ENCODE measurements around the gene DSN1.

DSN1 gene

GRCh38 chr20:36793294-36794115 lies 19.9 kb upstream of the DSN1 start:
- H3K4me1 ChIP-seq (ENCODE audit: insufficient read depth, low read length) = no peaks in the 10 kb centered on the region
- no peak overlapping the region for H3K27ac ChIP-seq (ENCODE audit: low read length)
- no peak overlapping the region for H3K4me3 ChIP-seq (ENCODE audit: low read length)
- H3K36me3 ChIP-seq (ENCODE audit: insufficient read depth, low read depth, low read length) = peaks cover 67% of the 10 kb centered on the region
- H3K27me3 ChIP-seq (ENCODE audit: insufficient read depth, low read length) = no peaks in the 10 kb centered on the region
- no peak overlapping the region for H3K9ac ChIP-seq (ENCODE audit: low read depth, low read length)
- H3K9me3 ChIP-seq (ENCODE audit: insufficient read depth, low read depth, low read length) = no peaks in the 10 kb centered on the region

GRCh38 chr20:36792422-36792821 lies 18.9 kb upstream of the DSN1 start:
- Histone ChIP-seq H3K4me1 (ENCODE audit: insufficient read depth, low read length) (no peaks in the 10 kb centered on the region), H3K27me3 (ENCODE audit: insufficient read depth, low read length) (no peaks in the 10 kb centered on the region), H3K4me3 (ENCODE audit: low read length) (no peak overlapping the region), H3K9me3 (ENCODE audit: insufficient read depth, low read depth, low read length) (no peaks in the 10 kb centered on the region), H3K27ac (ENCODE audit: low read length) (no peak overlapping the region), H3K36me3 (ENCODE audit: insufficient read depth, low read depth, low read length) (peaks cover 56% of the 10 kb centered on the region), H3K9ac (ENCODE audit: low read depth, low read length) (no peak overlapping the region)

GRCh38 chr20:36791862-36792261 lies 18.3 kb upstream of the DSN1 start:
- H3K27me3 ChIP-seq (ENCODE audit: insufficient read depth, low read length) = no peaks in the 10 kb centered on the region
- no peak overlapping the region for H3K27ac ChIP-seq (ENCODE audit: low read length)
- no peaks in the 10 kb centered on the region for H3K4me1 ChIP-seq (ENCODE audit: insufficient read depth, low read length)
- no peak overlapping the region for H3K9ac ChIP-seq (ENCODE audit: low read depth, low read length)
- H3K4me3 ChIP-seq (ENCODE audit: low read length) = no peak overlapping the region
- H3K36me3 ChIP-seq (ENCODE audit: insufficient read depth, low read depth, low read length) = peaks cover 53% of the 10 kb centered on the region
- no peaks in the 10 kb centered on the region for H3K9me3 ChIP-seq (ENCODE audit: insufficient read depth, low read depth, low read length)

- H3K36me3 ChIP-seq (ENCODE audit: insufficient read depth, low read depth, low read length) = peaks cover 48% of the 10 kb centered on the region
- no peaks in the 10 kb centered on the region for H3K4me1 ChIP-seq (ENCODE audit: insufficient read depth, low read length)
Measured at GRCh38 chr20:36786663-36787062, 13.1 kb upstream of the DSN1 start.

GRCh38 chr20:36786246-36786645 lies 12.7 kb upstream of the DSN1 start:
- Histone ChIP-seq H3K36me3 (ENCODE audit: insufficient read depth, low read depth, low read length) (peaks cover 44% of the 10 kb centered on the region), H3K9ac (ENCODE audit: low read depth, low read length) (no peak overlapping the region), H3K27ac (ENCODE audit: low read length) (no peak overlapping the region), H3K9me3 (ENCODE audit: insufficient read depth, low read depth, low read length) (no peaks in the 10 kb centered on the region), H3K27me3 (ENCODE audit: insufficient read depth, low read length) (no peaks in the 10 kb centered on the region), H3K4me1 (ENCODE audit: insufficient read depth, low read length) (no peaks in the 10 kb centered on the region), H3K4me3 (ENCODE audit: low read length) (no peak overlapping the region)

More at GRCh38 chr20:36786663-36787062, 13.1 kb upstream of the DSN1 start:
- no peak overlapping the region for H3K27ac ChIP-seq (ENCODE audit: low read length)
- H3K9me3 ChIP-seq (ENCODE audit: insufficient read depth, low read depth, low read length) = no peaks in the 10 kb centered on the region
- no peak overlapping the region for H3K9ac ChIP-seq (ENCODE audit: low read depth, low read length)
- H3K4me3 ChIP-seq (ENCODE audit: low read length) = no peak overlapping the region
- no peaks in the 10 kb centered on the region for H3K27me3 ChIP-seq (ENCODE audit: insufficient read depth, low read length)

- Histone ChIP-seq H3K4me1 (ENCODE audit: insufficient read depth, low read length) (no peaks in the 10 kb centered on the region), H3K9me3 (ENCODE audit: insufficient read depth, low read depth, low read length) (no peaks in the 10 kb centered on the region), H3K27ac (ENCODE audit: low read length) (no peak overlapping the region), H3K9ac (ENCODE audit: low read depth, low read length) (no peak overlapping the region), H3K27me3 (ENCODE audit: insufficient read depth, low read length) (no peaks in the 10 kb centered on the region), H3K36me3 (ENCODE audit: insufficient read depth, low read depth, low read length) (peaks cover 44% of the 10 kb centered on the region), H3K4me3 (ENCODE audit: low read length) (no peak overlapping the region)
Measured at GRCh38 chr20:36785308-36785707, 11.7 kb upstream of the DSN1 start.

- Histone ChIP-seq H3K27ac (ENCODE audit: low read length) (no peak overlapping the region), H3K27me3 (ENCODE audit: insufficient read depth, low read length) (no peaks in the 10 kb centered on the region), H3K4me1 (ENCODE audit: insufficient read depth, low read length) (no peaks in the 10 kb centered on the region), H3K9me3 (ENCODE audit: insufficient read depth, low read depth, low read length) (no peaks in the 10 kb centered on the region), H3K36me3 (ENCODE audit: insufficient read depth, low read depth, low read length) (peaks cover 44% of the 10 kb centered on the region), H3K4me3 (ENCODE audit: low read length) (no peak overlapping the region), H3K9ac (ENCODE audit: low read depth, low read length) (no peak overlapping the region)
Measured at GRCh38 chr20:36784900-36785299, 11.3 kb upstream of the DSN1 start.

GRCh38 chr20:36784116-36784515 lies 10.6 kb upstream of the DSN1 start:
- Histone ChIP-seq H3K9me3 (ENCODE audit: insufficient read depth, low read depth, low read length) (no peaks in the 10 kb centered on the region), H3K4me1 (ENCODE audit: insufficient read depth, low read length) (no peaks in the 10 kb centered on the region), H3K4me3 (ENCODE audit: low read length) (no peak overlapping the region), H3K36me3 (ENCODE audit: insufficient read depth, low read depth, low read length) (peaks cover 42% of the 10 kb centered on the region), H3K27ac (ENCODE audit: low read length) (no peak overlapping the region), H3K27me3 (ENCODE audit: insufficient read depth, low read length) (no peaks in the 10 kb centered on the region), H3K9ac (ENCODE audit: low read depth, low read length) (no peak overlapping the region)

- peaks cover 3% of the 10 kb centered on the region; the same call in 1 of the 2 replicates for H3K4me1 ChIP-seq (ENCODE audit: insufficient read depth, low read length)
- H3K27ac ChIP-seq (ENCODE audit: low read length) = no peak overlapping the region
- H3K36me3 ChIP-seq (ENCODE audit: insufficient read depth, low read depth, low read length) = peaks cover 15% of the 10 kb centered on the region
- no peak overlapping the region for H3K4me3 ChIP-seq (ENCODE audit: low read length)
- no peaks in the 10 kb centered on the region for H3K27me3 ChIP-seq (ENCODE audit: insufficient read depth, low read length)
- H3K9ac ChIP-seq (ENCODE audit: low read depth, low read length) = no peak overlapping the region
- H3K9me3 ChIP-seq (ENCODE audit: insufficient read depth, low read depth, low read length) = no peaks in the 10 kb centered on the region
Measured at GRCh38 chr20:36779656-36780025, 6.1 kb upstream of the DSN1 start.

GRCh38 chr20:36778831-36779655 lies 5.5 kb upstream of the DSN1 start:
- Histone ChIP-seq H3K9ac (ENCODE audit: low read depth, low read length) (no peak overlapping the region), H3K27ac (ENCODE audit: low read length) (no peak overlapping the region), H3K27me3 (ENCODE audit: insufficient read depth, low read length) (no peaks in the 10 kb centered on the region), H3K9me3 (ENCODE audit: insufficient read depth, low read depth, low read length) (no peaks in the 10 kb centered on the region), H3K4me3 (ENCODE audit: low read length) (no peak overlapping the region), H3K4me1 (ENCODE audit: insufficient read depth, low read length) (peaks cover 3% of the 10 kb centered on the region; the same call in 1 of the 2 replicates), H3K36me3 (ENCODE audit: insufficient read depth, low read depth, low read length) (peaks cover 9% of the 10 kb centered on the region)

GRCh38 chr20:36777576-36777975 lies 4.0 kb upstream of the DSN1 start:
- no peak overlapping the region for H3K4me3 ChIP-seq (ENCODE audit: low read length)
- H3K9ac ChIP-seq (ENCODE audit: low read depth, low read length) = no peak overlapping the region
- H3K27ac ChIP-seq (ENCODE audit: low read length) = no peak overlapping the region
- H3K4me1 ChIP-seq (ENCODE audit: insufficient read depth, low read length) = peaks cover 6% of the 10 kb centered on the region; the same call in 1 of the 2 replicates
- H3K27me3 ChIP-seq (ENCODE audit: insufficient read depth, low read length) = no peaks in the 10 kb centered on the region
- no peaks in the 10 kb centered on the region for H3K36me3 ChIP-seq (ENCODE audit: insufficient read depth, low read depth, low read length)
- no peaks in the 10 kb centered on the region for H3K9me3 ChIP-seq (ENCODE audit: insufficient read depth, low read depth, low read length)

GRCh38 chr20:36777167-36777566 lies 3.6 kb upstream of the DSN1 start:
- H3K4me1 ChIP-seq (ENCODE audit: insufficient read depth, low read length) = peaks cover 6% of the 10 kb centered on the region; the same call in 1 of the 2 replicates
- H3K27me3 ChIP-seq (ENCODE audit: insufficient read depth, low read length) = no peaks in the 10 kb centered on the region
- no peaks in the 10 kb centered on the region for H3K9me3 ChIP-seq (ENCODE audit: insufficient read depth, low read depth, low read length)
- no peak overlapping the region for H3K27ac ChIP-seq (ENCODE audit: low read length)
- H3K36me3 ChIP-seq (ENCODE audit: insufficient read depth, low read depth, low read length) = no peaks in the 10 kb centered on the region
- H3K4me3 ChIP-seq (ENCODE audit: low read length) = no peak overlapping the region
- no peak overlapping the region for H3K9ac ChIP-seq (ENCODE audit: low read depth, low read length)
